CD4-positive, alpha-beta T cell treated with Interferon gamma for 1 hour (primary cell): Measurements from ENCODE around the gene BIRC6.
"Not testable (repeated sequence)": the region's sequence is repeated elsewhere in the genome, so short reads cannot be mapped to it uniquely, and the experiment has no call there.

Experiments
- DNase-seq: peaks from one replicate; pipeline ENCODE4 v3.0.0-alpha.2; 2020

The BIRC6 gene

DNA sequence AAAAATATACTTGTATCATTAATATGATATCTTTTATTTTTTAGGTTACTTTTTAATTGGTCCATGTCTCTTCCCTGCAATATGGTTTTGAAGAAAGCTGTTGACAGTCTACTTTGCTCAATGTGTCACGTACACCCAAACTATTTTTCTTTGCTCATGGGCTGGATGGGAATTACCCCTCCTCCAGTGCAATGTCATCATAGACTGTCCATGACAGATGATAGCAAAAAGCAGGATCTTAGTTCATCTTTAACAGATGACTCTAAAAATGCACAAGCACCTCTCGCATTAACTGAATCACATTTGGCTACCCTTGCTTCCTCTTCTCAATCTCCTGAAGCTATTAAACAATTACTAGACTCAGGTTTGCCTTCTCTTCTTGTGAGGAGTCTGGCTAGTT, 158.1 kb downstream of the BIRC6 start:
- DNase-seq: no peak

DNA sequence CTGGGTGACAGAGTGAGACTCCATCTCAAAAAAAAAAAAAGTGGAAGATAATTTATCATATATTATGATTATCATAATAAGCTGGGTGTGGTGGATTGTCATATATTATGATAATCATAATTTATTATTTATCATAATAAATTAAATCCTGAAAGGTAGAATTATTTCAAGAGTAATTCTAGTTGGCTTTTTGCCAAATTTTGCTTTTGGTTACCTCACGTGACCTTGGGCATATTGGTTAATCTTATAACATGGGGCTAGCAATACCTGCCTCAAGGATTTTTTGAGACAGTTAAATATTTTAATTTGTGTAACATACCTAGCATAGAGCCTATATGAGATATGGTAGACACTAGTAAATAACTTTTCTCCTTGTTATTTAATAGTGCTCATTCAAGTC, 159.7 kb downstream of the BIRC6 start:
- no peak for DNase-seq

DNA sequence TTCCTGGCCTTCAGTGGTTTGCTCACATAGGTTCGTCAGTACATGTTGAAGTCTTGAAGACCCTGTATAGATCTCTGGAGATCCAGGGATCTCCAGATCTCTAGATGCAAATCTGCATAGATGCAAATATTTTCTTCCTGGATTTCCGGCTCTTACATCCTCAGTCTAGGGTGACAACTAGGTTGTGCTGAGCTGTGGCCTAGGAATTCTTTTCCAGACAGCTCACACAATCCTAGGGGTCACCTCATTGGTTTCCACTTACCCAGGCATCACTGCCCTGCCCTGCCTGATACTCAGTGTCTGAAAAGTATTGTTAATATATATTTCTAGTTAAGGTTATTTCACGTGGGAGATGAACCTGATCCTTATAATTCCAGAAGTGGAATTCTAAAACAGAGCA, 165.9 kb downstream of the BIRC6 start:
- no peak for DNase-seq

DNA sequence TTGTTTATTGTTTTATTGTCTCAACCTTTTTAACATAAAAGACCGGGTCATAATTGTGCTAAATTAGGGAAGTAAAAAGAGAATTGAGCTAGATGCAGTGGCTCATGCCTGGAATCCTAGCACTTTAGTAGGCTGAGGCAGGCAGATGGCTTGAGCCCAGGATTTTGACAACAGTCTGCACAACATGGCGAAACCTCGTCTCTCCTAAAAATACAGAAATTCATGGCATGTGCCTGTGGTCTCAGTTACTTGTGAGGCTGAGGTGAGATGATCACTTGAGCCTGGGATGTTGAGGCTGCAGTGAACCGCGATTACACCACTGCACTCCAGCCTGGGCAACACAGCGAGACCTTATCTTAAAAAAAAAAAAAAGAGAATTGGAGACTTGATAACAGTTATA, 166.9 kb downstream of the BIRC6 start:
- DNase-seq: no peak

DNA sequence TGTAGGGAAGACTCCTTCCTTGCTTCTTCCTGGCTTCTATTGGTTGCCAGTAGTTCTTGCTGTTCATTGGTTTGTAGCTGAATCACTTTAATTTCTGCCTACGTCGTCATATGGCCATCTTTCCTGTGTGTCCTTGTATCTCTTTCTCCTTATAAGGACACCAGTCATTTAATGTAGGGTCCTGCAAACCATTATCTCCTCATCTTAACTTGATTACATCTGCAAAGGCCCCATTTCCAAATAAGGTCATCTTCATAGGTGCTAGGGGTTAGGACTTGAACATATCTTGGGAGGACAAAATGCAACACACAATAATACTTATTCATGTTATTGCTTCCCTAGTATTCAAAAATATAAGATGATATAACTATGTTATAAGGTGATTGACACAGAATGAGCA, 175.5 kb downstream of the BIRC6 start:
- no peak for DNase-seq

DNA sequence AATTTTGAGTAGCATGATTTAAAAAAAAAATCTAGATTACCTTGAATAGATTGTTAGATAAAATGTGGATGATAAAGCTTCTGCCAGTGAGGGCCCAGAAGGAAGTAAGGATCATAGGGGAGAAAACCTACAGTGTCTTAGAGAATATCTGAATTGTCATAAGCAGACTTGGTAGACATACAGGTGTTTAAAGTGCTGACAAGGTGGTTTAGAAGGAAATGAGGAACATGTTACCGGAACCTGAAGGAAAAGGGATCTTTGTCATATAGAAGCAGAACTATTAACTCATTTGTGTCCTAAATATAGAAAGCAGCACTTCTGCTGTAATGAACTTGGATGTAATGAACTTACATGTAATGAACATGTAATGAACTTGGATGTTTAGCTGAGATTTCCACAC, 176.1 kb downstream of the BIRC6 start:
- DNase-seq: no peak

DNA sequence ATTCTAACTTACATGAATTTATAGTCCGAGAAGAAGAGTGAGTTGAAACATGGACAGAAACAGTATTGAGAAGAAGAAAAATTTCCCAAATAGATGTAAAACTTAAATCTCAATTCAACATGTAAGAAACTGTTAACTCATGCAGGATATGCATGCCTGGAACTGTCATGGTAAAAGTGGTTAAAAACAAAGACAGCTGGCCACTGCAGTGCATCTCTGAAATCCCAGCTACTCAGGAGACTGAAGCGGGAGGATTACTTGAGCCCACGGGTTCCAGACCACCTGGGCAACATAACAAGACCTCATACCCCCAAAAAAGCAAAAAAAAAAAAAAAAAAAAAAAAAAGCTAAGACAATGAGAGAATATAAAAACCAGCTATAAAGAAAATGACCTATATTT, 178.0 kb downstream of the BIRC6 start:
- no peak for DNase-seq

DNA sequence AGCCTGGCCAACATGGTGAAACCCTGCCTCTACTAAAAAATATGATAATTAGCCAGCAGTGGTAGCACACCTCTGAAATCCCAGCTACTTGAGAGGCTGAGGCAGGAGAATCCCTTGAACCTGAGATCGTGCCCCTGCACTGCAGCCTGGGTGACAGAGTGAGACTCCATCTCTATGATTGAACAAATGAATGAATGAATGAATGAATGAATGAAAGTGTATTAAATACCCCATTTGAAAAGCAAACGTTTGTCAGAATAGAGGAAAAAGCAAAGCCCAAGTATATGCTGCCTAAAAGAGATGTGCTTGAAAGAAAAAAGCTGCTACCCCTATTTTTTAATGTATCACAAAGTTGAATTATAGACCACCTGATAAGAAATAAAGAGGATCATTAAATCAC, 181.9 kb downstream of the BIRC6 start:
- no peak for DNase-seq

DNA sequence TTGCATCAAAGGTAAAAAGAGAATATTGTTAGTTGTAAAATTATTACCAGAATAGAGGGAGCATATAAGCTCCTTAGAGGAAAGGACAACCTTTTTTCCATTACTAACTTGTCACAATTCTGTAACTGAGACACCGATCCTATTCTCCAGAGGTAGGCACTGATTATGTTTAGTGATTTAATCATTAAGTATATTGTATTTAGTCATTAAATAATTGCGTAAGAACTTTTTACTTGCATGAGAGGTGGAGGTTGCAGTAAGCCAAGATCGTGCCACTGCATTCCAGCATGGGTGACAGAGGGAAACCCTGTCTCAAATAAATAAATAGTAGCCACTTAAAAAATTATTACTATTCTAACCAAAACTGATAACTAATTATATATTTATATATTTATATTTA, 195.7 kb downstream of the BIRC6 start:
- not testable (repeated sequence) for DNase-seq

DNA sequence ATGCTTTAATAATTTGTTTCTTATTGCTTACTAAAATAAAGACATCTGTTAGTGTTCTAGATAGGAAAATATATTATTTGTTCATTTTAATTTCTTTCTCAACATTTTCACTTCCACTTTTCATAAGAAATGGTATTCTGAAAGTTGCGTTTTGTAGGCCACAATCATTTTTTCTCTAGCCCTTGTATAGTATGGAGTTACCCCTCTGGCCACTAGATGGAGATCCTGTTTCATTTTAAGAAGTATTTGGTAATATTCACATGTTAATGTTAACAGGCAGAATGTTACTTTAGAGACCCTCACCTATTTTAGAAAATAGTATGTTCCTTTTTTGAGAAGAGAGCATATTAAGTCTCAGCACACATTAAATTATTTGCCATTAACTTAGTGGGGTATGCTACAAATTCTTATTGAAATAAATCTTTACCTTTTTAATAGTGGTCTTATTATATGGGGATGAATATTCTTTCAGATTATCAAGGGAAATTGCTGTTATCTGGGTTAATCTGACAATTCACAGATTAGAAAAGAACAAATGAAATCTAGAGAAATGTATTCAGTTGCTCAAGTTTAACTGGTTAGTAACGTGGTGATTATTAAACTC, 197.1 kb downstream of the BIRC6 start:
- DNase-seq: no peak

DNA sequence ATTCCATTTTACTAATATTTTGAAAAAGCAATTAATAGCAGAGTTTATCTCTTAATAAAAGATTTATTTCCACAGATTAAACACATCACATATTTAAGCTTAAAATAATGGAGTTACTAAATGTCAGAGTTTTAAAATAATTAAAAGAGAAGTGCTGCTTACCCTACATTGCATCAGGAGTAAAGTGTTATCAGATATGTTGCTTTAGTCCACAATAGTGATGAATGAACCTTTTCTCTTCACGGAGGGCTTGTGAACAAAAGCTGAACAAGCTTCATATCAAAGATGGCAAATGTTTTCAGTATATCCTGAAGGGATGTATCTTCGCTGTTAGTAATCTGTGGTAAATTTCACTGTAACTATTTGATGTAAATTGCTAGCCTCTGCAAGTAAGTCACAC, 201.7 kb downstream of the BIRC6 start:
- DNase-seq: no peak

DNA sequence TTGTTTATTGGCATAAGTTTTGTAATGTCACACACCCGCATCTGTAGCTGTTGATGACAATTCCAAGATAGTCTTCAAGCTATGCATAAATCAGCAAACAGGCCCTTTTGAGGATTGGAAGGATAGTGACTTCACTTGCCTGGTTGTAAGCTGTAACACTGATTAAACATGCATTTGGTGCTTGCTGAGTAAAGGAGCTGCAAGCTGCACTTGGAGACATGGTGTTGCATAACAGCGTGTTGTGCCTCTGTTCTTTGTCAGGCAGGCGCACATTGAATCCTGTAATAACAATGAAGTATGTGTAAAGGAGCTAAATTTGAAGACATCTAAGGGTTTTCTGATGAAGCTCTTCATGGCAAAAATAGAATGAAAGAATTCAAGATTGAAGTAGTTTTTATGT, 202.3 kb downstream of the BIRC6 start:
- no peak for DNase-seq

DNA sequence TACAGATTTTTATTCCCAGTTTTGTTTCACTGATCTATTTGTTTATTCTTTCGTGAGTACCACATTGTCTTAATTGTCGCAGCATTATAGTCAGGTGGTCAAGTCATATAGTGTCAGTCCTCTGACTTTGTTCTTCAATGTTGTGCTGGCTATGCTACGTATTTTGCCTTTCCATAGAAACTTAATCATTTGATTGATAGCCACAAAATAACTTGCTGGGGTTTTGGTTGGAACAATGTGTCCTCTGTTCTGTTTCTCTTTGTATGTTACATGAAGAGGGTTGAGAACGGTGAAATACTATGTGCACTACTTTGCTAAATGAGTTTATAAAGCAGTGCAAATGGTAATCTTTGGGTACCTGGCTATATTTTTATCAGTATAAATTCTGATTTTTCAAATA, 206.1 kb downstream of the BIRC6 start:
- DNase-seq: no peak

DNA sequence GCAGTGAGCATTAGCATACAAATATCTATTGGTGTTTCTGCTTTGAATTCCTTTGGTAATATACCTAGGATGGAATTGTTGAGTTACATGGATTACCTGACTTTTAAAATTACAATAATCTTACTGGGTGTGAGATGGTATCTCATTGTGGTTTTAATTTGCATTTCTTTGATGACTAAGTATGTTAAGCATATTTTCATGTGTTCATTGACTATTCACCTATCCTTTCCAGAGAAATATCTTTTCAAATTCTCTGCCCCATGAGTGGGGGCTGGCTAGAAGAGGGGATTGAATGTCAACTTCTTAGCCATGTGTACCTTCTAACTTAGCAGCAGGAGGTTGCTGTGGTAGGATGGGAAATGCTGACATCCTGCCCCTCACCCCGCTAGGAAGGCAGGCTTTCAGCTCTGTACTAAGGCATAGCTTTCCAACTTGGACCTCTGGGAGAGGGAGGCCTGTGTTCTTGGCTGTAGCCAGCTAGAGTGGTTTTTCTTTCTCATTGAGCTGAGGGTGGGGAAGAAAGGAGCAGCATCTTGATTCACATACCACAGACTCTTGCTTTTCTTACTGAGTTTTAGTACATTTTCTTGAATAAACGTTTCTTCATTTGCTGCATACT, 207.7 kb downstream of the BIRC6 start:
- DNase-seq: no peak

DNA sequence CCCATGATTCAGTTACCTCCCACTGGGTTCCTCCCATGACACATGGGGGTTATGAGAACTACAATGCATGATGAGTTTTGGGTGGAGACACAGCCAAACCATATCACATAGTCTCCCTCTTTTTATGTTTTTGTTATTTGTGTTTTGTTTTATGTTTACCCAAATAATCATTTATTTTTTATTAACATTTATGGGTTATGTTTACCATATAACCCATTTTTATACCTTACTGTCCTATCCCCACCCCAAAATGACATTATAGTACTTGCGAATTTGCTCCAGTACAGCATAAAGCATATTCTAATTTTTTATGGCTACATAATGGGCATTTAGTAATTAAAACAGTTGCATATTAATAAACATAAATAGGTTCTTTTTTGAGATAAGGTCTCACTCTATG, 209.1 kb downstream of the BIRC6 start:
- DNase-seq: no peak

DNA sequence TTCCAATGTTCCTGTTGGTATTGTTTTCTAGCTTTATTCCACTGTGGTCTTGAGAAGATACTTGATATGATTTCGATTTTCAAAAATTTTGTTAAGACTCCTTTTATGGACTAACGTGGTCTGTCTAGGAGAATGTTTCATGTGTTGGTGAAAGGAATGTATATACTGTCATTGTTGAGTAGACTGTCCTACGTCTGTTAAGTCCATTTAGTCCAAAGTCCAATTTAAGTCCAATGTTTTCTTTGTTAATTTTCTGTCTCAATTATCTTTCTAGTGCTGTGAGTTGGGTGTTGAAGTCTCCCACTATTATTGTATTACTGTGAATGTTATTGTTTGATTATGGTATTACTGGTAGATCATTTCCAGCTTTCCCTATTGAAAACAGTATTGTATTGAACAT, 215.2 kb downstream of the BIRC6 start:
- DNase-seq: no peak

DNA sequence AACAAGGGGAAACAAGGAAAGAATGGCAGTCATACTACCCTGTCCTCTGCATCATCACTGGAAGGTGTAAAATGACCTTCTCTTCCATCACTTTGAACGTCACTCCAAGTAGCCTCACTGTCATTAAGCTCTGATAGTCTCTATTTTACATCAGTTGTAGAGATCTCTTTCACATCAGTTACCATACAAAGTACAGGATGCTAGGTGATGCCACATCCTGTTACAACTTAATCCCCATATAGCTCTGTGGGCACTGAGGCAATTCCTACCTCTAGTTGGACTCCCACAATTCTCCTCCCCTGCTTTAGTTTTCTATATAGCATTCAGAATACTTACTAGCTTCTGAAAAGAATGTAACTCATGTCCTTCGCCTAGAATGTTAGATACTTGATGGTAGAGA, 215.9 kb downstream of the BIRC6 start:
- DNase-seq: no peak

DNA sequence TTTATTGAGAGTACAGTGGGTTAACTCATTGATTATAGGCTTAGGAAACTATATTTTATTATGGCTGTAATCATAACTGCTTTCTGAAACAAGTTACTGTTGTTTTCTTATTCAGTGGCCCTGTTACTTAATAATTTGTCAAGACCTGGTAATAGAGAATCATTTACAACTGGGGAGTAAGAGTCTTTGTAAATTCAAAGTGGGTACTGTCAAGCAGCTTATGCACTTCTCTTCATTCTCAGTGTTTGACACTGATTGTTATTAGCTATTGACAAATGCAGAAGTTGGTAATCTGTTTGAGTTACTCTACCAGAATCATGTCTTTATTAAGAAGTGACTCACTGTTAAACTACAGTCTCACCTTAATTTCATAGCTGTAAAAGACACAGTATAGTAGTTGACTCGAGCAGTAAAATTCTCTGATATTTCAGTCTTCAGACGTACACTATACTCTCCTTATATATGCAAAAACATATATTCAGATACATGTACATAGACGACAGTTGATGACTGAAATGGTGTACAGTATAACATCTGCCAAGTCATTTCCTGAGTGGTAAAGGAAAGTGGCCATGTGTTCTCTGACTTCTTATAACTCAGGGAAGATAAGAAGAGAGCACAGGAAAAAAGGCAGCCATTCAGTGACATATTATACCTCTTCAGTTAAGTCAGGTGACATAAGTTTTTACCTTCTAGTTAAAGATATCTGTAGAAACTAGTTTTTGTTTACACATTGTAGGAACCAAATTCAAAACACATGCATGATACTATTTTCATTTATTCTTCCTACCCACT, 235.0 kb downstream of the BIRC6 start:
- DNase-seq: no peak

DNA sequence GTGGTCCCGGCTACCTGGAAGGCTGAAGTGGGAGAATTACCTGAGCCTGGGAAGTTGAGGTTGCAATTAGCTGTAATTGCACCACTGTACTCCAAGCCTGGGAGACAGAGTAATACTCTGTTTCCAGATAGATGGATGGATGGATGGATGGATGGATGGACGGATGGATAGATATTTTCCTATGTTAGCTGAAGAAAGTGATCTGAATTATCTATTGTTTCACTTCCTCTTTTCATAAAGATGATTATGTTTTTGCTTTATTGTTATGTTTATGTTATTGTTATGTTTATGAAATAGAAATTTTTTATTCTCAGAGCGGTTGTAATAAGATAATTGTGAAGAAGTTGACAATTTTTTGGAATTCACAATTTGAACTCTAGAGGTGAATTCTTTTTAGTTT, 237.8 kb downstream of the BIRC6 start:
- DNase-seq: no peak

DNA sequence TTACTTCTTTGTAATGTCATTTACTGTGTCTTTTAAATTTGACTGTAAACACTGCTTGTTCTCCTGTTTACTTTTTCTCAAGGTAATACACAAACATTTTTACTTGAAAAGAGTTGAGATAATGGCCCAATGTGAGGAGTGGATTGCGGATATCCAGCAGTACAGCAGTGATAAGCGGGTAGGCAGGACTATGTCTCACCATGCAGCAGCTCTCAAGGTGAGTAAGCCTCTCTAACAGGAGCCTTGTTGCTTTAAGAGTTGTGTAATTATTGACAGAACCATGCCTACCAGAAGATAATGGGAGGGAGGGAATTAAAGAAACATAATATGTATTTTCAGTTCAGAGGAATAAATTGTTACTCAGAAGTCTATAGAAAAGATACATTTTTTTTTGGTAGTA, 254.5 kb downstream of the BIRC6 start:
- DNase-seq: no peak

DNA sequence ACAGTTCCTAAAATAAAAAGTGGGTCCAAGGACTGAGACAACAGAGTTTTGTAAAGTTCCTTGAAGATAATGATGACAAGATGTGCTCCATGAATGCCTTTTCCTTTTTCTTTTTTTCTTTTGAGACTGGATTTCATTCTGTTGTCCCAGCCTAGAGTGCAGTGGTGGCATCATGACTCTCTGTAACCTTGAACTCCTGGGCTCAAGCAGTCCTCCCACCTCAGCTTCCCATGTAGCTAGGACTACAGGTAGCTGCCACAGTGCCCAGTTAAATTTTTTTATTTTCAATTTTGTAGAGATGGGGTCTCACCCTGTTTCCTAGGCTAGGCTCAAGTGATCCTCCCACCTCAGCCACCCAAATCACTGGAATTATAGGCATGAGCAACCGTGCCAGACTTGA, 254.9 kb downstream of the BIRC6 start:
- DNase-seq: no peak

DNA sequence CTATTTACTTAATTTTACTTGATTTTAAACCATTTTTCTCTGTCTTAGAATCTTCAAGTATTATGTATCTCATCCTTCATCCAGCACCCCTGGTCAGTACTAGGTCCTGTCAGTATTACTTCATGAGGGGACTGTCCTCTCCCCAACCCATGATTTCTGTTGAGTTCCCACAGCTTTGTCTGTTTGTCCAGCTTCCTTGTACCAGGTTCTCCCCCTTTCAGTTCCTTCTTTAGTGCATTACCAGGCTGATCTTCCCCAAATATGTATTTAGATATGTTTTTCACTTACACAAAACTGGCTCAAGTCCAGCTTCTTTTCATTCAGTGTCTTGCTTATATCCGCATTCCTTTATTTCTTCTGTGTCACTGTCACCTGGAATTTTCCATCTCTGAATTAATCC, 257.3 kb downstream of the BIRC6 start:
- no peak for DNase-seq

DNA sequence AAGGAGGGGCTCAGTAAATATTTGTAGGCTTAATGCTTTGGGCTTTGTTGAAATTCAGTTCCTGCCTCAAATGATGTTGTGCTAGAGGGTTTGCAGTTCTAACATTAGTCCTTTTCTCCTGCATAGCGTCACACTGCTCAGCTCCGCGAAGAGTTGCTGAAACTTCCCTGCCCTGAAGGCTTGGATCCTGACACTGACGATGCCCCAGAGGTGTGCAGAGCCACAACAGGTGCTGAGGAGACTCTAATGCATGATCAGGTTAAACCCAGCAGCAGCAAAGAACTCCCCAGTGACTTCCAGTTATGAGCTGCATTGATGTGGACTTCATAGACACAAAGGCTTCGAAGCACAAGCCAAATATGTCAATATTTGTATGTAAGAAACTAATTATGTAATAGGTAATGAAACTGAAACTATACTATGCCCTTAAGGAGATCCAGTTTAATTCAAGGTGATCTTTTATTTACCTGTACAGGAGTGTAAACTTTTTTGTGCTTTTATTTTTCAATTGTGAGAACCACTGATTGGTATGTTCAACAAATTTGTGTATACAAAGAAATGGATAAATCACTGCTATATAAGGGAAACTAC, 260.9 kb downstream of the BIRC6 start:
- DNase-seq: no peak
